ENCODE measurements around the gene VPS13D. TPM values are rescaled to one million over a fixed set of nuclear protein-coding genes. Genes with fewer than 3 reads are reported as not detected.

VPS13D gene
- total RNA-seq, 1 donor = 37.5 TPM

GRCh38 chr1:12527564-12527963, 297.7 kb downstream of the VPS13D start:
- DNase-seq (ENCODE audit: low read depth) = no peak
- H3K4me3 ChIP-seq (ENCODE audit: low read depth, low read length) = no peak overlapping the region
- no peak for TF ChIP-seq CTCF (IDR thresholded peaks at IDR 0.05; ENCODE audit: insufficient read depth, low read length)

- TF ChIP-seq CTCF (IDR thresholded peaks at IDR 0.05; ENCODE audit: insufficient read depth, low read length) = no peak
- peak; percentile 60 for DNase-seq (ENCODE audit: low read depth)
These were observed 298.4 kb downstream of the VPS13D start for GRCh38 chr1:12528021-12528852.

GRCh38 chr1:12529640-12530174, 299.9 kb downstream of the VPS13D start:
- no peak overlapping the region for H3K4me3 ChIP-seq (ENCODE audit: low read depth, low read length)
- no peak for TF ChIP-seq CTCF (IDR thresholded peaks at IDR 0.05; ENCODE audit: insufficient read depth, low read length)
- no peak for DNase-seq (ENCODE audit: low read depth)

More at GRCh38 chr1:12528021-12528852, 298.4 kb downstream of the VPS13D start:
- no peak overlapping the region for H3K4me3 ChIP-seq (ENCODE audit: low read depth, low read length)

GRCh38 chr1:12530462-12531178, 300.8 kb downstream of the VPS13D start:
- no peak for DNase-seq (ENCODE audit: low read depth)
- TF ChIP-seq CTCF (IDR thresholded peaks at IDR 0.05; ENCODE audit: insufficient read depth, low read length) = no peak
- no peak overlapping the region for H3K4me3 ChIP-seq (ENCODE audit: low read depth, low read length)

- no peak overlapping the region for H3K4me3 ChIP-seq (ENCODE audit: low read depth, low read length)
- DNase-seq (ENCODE audit: low read depth) = no peak
- no peak for TF ChIP-seq CTCF (IDR thresholded peaks at IDR 0.05; ENCODE audit: insufficient read depth, low read length)
These were observed 301.3 kb downstream of the VPS13D start for GRCh38 chr1:12531179-12531499.

GRCh38 chr1:12532405-12533315, 302.8 kb downstream of the VPS13D start:
- no peak overlapping the region for H3K4me3 ChIP-seq (ENCODE audit: low read depth, low read length)
- no peak for TF ChIP-seq CTCF (IDR thresholded peaks at IDR 0.05; ENCODE audit: insufficient read depth, low read length)
- no peak for DNase-seq (ENCODE audit: low read depth)
